Measurements from ENCODE around the gene TSPAN9.

TSPAN9 gene

GRCh38 chr12:3225154-3225795 lies 148.1 kb downstream of the TSPAN9 start:
- no peak for DNase-seq (ENCODE audit: low spot score)

- no peak for DNase-seq (ENCODE audit: low spot score)
Measured at GRCh38 chr12:3225796-3226180, 148.6 kb downstream of the TSPAN9 start.

GRCh38 chr12:3226264-3226663 lies 149.1 kb downstream of the TSPAN9 start:
- no peak for DNase-seq (ENCODE audit: low spot score)

- no peak for DNase-seq (ENCODE audit: low spot score)
Measured at GRCh38 chr12:3227076-3227975, 150.1 kb downstream of the TSPAN9 start.

- DNase-seq (ENCODE audit: low spot score), result no peak
Measured at GRCh38 chr12:3228552-3228951, 151.4 kb downstream of the TSPAN9 start.

GRCh38 chr12:3229577-3229976 lies 152.4 kb downstream of the TSPAN9 start:
- no peak for DNase-seq (ENCODE audit: low spot score)

GRCh38 chr12:3230758-3231375 lies 153.7 kb downstream of the TSPAN9 start:
- DNase-seq (ENCODE audit: low spot score), result no peak

GRCh38 chr12:3231399-3231876 lies 154.3 kb downstream of the TSPAN9 start:
- no peak for DNase-seq (ENCODE audit: low spot score)

GRCh38 chr12:3233797-3234196 lies 156.6 kb downstream of the TSPAN9 start:
- DNase-seq (ENCODE audit: low spot score), result no peak

- no peak for DNase-seq (ENCODE audit: low spot score)
Measured at GRCh38 chr12:3236345-3237187, 159.4 kb downstream of the TSPAN9 start.

- DNase-seq (ENCODE audit: low spot score), result no peak
Measured at GRCh38 chr12:3238196-3238595, 161.0 kb downstream of the TSPAN9 start.

- DNase-seq (ENCODE audit: low spot score), result no peak
Measured at GRCh38 chr12:3241621-3242020, 164.4 kb downstream of the TSPAN9 start.

GRCh38 chr12:3242199-3242863 lies 165.2 kb downstream of the TSPAN9 start:
- no peak for DNase-seq (ENCODE audit: low spot score)

- no peak for DNase-seq (ENCODE audit: low spot score)
Measured at GRCh38 chr12:3243376-3244084, 166.4 kb downstream of the TSPAN9 start.

GRCh38 chr12:3244219-3244750 lies 167.1 kb downstream of the TSPAN9 start:
- no peak for DNase-seq (ENCODE audit: low spot score)

- DNase-seq (ENCODE audit: low spot score), result no peak
Measured at GRCh38 chr12:3246253-3246652, 169.1 kb downstream of the TSPAN9 start.

GRCh38 chr12:3247077-3247476 lies 169.9 kb downstream of the TSPAN9 start:
- DNase-seq (ENCODE audit: low spot score), result no peak

- no peak for DNase-seq (ENCODE audit: low spot score)
Measured at GRCh38 chr12:3247629-3248161, 170.5 kb downstream of the TSPAN9 start.

- DNase-seq (ENCODE audit: low spot score), result no peak
Measured at GRCh38 chr12:3249081-3249800, 172.1 kb downstream of the TSPAN9 start.
